TTC549 (cell line): Measurements from ENCODE around the gene GOSR1.
"Not testable (repeated sequence)": the region's sequence is repeated elsewhere in the genome, so short reads cannot be mapped to it uniquely, and the experiment has no call there.

Source experiments
- FAIRE-seq: peaks from 2 replicates; lab custom pipeline; 2012; peaks lifted over from hg19 to GRCh38; lab: Jason Lieb, UNC

GOSR1 gene

DNA sequence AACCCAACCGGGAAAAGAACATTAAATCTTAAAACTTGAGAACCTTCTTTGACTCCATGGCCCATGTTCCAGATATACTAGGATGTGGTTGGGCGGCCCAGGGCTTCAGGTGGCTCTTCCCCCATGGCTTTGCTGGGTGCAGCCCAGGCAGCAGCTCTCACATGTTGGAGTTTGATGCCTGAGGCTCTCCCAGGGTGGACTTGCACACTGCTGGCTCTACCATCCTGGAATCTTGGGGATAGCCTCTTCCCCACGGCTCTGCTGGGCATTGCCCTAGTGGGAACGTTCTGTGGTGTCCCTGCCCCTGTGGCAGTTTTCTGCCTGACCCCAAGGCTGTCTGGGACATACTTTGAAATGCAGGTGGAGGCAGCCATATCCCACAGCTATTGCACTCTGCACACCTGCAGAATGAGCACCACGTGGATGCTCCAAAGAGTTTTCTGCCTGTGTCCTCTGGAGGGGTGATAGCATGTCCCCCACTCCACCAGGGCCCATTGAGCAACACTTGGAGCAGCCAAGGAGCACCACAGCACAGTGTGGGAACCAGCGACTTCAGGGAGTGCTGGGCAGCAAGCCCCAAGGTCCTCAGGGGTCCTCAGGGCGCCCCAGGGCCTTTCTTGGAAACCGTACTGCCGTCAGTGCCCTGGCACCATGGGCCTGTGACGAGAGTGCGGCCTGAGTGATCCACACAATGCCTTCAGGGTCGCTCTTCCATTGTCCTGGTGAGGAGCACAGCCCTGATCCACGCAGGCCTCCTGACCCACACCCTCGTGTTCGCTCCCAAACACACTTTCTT lies 70.8 kb downstream of the GOSR1 start:
- no peak for FAIRE-seq

DNA sequence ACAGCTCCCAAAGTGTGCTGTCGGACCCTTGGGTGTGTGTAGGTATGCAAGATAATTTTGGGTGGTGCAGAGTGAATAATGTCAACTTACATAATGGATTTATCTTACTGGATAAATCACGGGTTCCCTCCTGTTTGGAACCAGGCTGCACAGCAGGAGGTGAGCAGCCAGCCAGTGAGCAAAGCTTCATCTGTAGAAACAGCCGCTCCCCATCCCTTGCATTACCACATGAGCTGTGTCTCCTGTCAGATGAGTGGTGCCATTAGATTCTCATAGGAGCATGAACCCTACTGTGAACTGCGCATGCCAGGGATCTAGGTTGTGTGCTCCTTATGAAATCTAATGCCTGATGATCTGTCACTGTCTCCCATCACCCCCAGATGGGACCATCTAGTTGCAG lies 72.0 kb downstream of the GOSR1 start:
- FAIRE-seq = not testable (repeated sequence)

- no peak for FAIRE-seq
Observed at GRCh38 chr17:30549864-30550511, 72.8 kb downstream of the GOSR1 start.

DNA sequence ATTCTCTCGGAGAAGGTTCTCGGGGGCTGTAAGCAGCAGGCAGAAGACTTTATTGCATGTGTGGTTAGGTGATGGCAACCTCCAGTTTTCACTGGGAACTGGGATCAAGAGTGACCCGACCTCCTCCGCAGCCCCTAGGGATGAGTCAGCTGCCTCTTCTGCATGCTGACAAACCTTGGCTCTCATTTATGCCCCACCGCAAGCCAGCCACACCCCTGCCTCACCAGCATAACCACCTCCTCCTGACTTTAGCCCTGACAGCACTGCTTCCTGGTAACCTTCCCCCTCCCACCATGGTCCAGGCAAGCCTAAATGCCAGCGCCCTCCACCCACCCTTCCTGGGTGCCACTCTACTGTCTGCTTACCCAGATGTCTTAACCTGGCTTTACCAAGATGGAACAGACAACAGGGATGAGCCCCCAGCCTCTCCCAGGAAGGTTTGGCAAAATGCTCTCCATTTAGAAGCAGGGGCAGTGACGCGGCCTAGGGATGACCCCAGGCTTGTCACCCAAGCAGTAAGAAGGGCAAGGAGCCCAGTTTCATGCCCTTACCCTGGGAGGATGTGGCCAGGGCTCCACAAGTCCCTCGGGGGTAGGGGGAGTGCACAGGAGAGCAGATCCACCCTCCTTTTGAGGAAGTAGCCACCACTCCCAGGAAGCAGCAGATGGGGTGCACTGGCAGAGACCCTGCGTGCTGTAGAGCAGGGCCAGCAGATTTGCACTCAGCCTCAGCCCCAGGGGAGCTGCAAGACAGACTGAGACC lies 73.5 kb downstream of the GOSR1 start:
- no peak for FAIRE-seq

DNA sequence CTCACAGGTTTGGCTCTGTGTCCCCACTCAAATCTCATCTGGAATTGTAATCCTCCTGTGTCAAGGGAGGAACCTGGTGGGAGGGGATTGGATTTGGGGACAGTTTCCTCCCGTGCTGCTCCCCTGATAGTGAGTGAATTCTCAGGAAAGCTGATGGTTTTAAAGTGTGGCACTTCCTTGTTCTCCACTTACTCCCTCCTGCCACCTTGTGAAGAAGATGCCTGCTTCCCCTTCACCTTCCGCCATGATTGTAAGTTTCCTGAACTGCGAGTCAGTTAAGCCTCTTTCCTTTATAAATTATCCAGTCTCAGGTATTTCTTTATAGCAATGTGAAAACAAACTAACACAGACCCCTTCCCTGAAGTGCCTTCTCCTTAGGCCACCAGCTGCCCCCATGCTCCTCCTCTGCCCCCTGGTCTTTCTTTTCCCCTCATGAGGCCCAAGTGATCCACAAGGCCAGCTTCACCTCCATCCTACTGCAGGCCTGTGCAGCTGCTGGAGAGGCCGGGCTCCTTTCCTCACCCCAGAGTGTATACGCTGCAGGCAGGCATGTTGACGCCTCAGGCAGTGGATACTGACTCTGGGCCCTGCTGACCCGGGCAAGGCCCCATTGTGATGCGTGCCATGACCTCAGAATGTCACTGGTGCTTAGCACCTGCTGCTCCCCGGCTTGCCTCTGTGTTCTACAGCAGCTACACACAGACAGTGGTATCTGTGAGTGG lies 74.2 kb downstream of the GOSR1 start:
- FAIRE-seq = not testable (repeated sequence)

GRCh38 chr17:30551996-30552339 lies 74.8 kb downstream of the GOSR1 start:
- FAIRE-seq = no peak

DNA sequence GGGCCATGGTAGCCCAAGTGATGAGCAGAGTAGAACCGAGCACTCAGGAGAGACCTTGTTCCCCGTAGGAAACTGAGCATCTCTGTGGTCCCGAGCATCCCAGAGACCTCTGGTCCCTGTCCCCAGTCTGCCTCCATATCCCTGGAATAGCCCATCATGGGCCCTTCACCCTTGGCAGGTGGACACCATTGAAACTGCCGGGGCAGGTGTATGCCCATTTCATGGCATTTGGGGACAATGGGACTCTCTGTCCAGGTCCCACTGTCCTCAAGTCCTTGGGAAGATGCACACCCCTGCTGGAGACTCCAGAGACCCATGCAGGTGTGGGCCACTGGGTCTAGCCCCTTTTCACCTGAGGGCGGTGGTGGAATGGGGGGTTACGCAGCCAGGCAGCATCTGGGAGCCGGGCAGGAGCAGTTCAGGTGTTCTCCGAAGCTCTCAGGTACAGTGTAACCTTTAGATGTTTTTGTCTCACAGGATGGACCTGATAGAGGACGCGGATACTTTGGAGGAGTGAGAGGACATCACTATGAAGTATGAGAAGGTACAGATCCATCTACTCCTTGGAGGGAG lies 75.9 kb downstream of the GOSR1 start:
- FAIRE-seq = no peak

GRCh38 chr17:30553823-30554440 lies 76.7 kb downstream of the GOSR1 start:
- FAIRE-seq = not testable (repeated sequence)

- FAIRE-seq = no peak
Observed at GRCh38 chr17:30554839-30555751, 77.9 kb downstream of the GOSR1 start.

- FAIRE-seq = no peak
Observed at GRCh38 chr17:30555942-30556341, 78.7 kb downstream of the GOSR1 start.

- no peak for FAIRE-seq
Observed at GRCh38 chr17:30556374-30557332, 79.4 kb downstream of the GOSR1 start.

GRCh38 chr17:30557916-30558685 lies 80.9 kb downstream of the GOSR1 start:
- no peak for FAIRE-seq

DNA sequence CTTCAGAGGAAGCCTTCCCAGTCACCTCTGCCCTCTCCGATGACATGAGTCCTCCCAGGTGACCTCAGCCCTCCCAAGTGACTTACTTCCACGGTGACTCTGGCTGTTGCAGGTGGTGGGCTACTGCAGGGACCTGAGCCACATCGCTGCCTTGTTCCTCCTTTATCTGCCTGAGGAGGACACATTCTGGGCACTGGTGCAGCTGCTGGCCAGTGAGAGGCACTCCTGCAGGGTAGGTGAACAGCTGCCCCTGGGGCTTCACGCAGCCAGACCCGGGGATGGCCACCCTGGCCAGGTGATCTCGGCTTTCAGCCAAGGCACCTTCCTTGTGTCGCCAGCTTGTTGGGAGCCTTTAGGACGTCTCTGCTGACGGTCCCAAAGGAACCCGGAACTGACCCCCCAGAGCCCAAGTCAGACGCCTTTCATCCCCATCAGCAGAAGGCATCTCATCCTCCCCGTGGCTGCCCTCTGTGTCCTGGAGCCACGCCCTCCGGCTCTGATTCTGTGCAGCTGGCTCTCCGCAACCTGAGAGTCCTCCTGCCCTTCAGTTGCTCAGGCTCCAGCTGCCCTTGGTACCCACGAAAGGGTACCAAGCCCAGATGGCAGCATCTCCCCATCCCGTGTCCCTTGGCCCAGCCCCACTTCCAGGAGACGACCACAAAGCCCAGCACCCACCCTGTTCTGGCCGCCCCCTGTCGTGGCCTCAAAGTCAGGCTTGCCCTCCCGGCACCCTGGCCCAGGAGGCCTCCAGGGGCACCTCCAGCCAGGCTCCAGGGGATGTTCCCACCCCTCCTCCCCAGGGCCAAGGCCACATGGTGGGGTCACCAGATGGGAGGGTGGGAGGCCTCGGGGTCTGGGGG lies 81.7 kb downstream of the GOSR1 start:
- no peak for FAIRE-seq

- no peak for FAIRE-seq
Observed at GRCh38 chr17:30559656-30560055, 82.4 kb downstream of the GOSR1 start.

GRCh38 chr17:30560117-30561026 lies 83.2 kb downstream of the GOSR1 start:
- not testable (repeated sequence) for FAIRE-seq

GRCh38 chr17:30561766-30562165 lies 84.6 kb downstream of the GOSR1 start:
- FAIRE-seq = not testable (repeated sequence)
